HepG2 (cell line): ENCODE results near the gene ARHGEF37. TPM values are rescaled to one million over a fixed set of nuclear protein-coding genes. Genes with fewer than 3 reads are reported as not detected.

ENCODE experiments used
- FOXK2 ChIP-seq: fragments of 450-650 bp; IDR thresholded peaks from 2 replicates; pipeline ENCODE4 v1.6.1; 2016
- GTF2F1 ChIP-seq: fragments of 150-350 bp; IDR thresholded peaks from 2 replicates; pipeline ENCODE4 v1.6.1; 2014; ENCODE audit warnings: low read length
- MAZ ChIP-seq, 2 experiments: sonication (generic) in 1 of 2; formaldehyde crosslinking in 1 of 2; IDR thresholded peaks; 2 replicates each; pipeline versions ENCODE4 v1.5.0 to v1.6.1; 2012 to 2020; ENCODE audit warnings: low read depth in 2 of 2, mild to moderate bottlenecking in 2 of 2, borderline replicate concordance in 1 of 2, improper control_type of control experiment in 1 of 2, low read length in 1 of 2, missing genetic modification reagents in 1 of 2, moderate library complexity in 1 of 2
- MED1 ChIP-seq: sonication (generic); formaldehyde crosslinking; IDR thresholded peaks from 2 replicates; pipeline ENCODE4 v1.4.0; 2020; ENCODE audit warnings: missing genetic modification reagents
- MLLT10 ChIP-seq: sonication (generic); formaldehyde crosslinking; IDR thresholded peaks from 2 replicates; pipeline ENCODE4 v1.4.0; 2020; ENCODE audit warnings: missing genetic modification reagents
- MYC ChIP-seq: sonication (generic); formaldehyde crosslinking; IDR thresholded peaks from 2 replicates; pipeline ENCODE4 v1.9.0; 2021; ENCODE audit warnings: missing genetic modification reagents, borderline replicate concordance
- NFAT5 ChIP-seq: sonication (generic); formaldehyde crosslinking; IDR thresholded peaks from 2 replicates; pipeline ENCODE4 v1.4.0; 2020; ENCODE audit warnings: missing genetic modification reagents
- RARG ChIP-seq: sonication (generic); formaldehyde crosslinking; IDR thresholded peaks from 2 replicates; pipeline ENCODE4 v1.4.0; 2020; ENCODE audit warnings: low read depth, mild to moderate bottlenecking, missing genetic modification reagents
- SAP130 ChIP-seq: IDR thresholded peaks from 2 replicates; pipeline ENCODE4 v1.6.1; 2016; ENCODE audit warnings: low read depth
- SP2 ChIP-seq: sonication (generic); formaldehyde crosslinking; IDR thresholded peaks from 2 replicates; pipeline ENCODE4 v1.5.1; 2020; ENCODE audit warnings: mild to moderate bottlenecking, missing genetic modification reagents
- SP4 ChIP-seq: sonication (generic); formaldehyde crosslinking; IDR thresholded peaks from 2 replicates; pipeline ENCODE4 v1.8.1; 2023; ENCODE audit warnings: mild to moderate bottlenecking, missing genetic modification reagents
- ZBTB40 ChIP-seq, 2 experiments: fragments of 450-650 bp in 1 of 2; sonication (generic) in 1 of 2; formaldehyde crosslinking in 1 of 2; IDR thresholded peaks; 2 replicates each; pipeline versions ENCODE4 v1.6.1 to v1.8.0; 2016 to 2022; ENCODE audit warnings: antibody characterized with exemption in 1 of 2, mild to moderate bottlenecking in 1 of 2, missing genetic modification reagents in 1 of 2
- ZMAT3 ChIP-seq: sonication (generic); formaldehyde crosslinking; conservative IDR thresholded peaks from 2 replicates; pipeline ENCODE4 v1.7.0; 2021; ENCODE audit warnings: missing genetic modification reagents
- ZNF354B ChIP-seq: sonication (generic); formaldehyde crosslinking; IDR thresholded peaks from 2 replicates; pipeline ENCODE4 v1.8.0; 2022; ENCODE audit warnings: mild to moderate bottlenecking, missing genetic modification reagents
- ZNF619 ChIP-seq: sonication (generic); formaldehyde crosslinking; IDR thresholded peaks from 2 replicates; pipeline ENCODE4 v1.4.0; 2020; ENCODE audit warnings: mild to moderate bottlenecking, missing genetic modification reagents
- ZNF691 ChIP-seq: sonication (generic); formaldehyde crosslinking; IDR thresholded peaks from 2 replicates; pipeline ENCODE4 v1.4.0; 2020; ENCODE audit warnings: missing genetic modification reagents, low read depth, mild to moderate bottlenecking, borderline replicate concordance
- polyA plus RNA-seq, 8 experiments: library from polyadenylated mRNA; depleted of rRNA in 3 of 8; stranded (reverse) in 7 of 8; unstranded in 1 of 8; fragments of >200 nt; fragmentation: Illumina TruSeq in 4 of 8; extraction: Trizol in 4 of 8; gene quantifications; 2 replicates each; pipeline versions ENCODE4 v1.2.1 to v1.2.3, GENCODE V29; 2011 to 2016; ENCODE audit warnings: low read depth in 4 of 8, missing spikeins in 1 of 8, mixed read lengths in 1 of 8; ENCODE audit not compliant: insufficient read depth in 1 of 8
- total RNA-seq, 5 experiments: library from RNA; depleted of rRNA; stranded (reverse); fragments of >200 nt; fragmentation: Illumina TruSeq; extraction: Trizol; gene quantifications; 2 replicates each; pipeline ENCODE4 v1.2.3, GENCODE V29; 2016; ENCODE audit warnings: low read depth in 1 of 5

ARHGEF37 gene
- total and polyA plus RNA-seq, 2 of the 13 experiments (the other 11 are each of a cell fraction or from before 2014, with no cell fraction given) = 0.18 to 0.27 TPM

GRCh38 chr5:149641600-149641999, 60.3 kb downstream of the ARHGEF37 start (continued):
- TF ChIP-seq NFAT5 (no peak), FOXK2 (no peak), RARG (CRISPR knock-in tag) (no peak), SAP130 (CRISPR knock-in tag) (no peak), MYC (CRISPR knock-in tag) (no peak), SP2 (CRISPR knock-in tag) (no peak), ZMAT3 (CRISPR knock-in tag) (no peak), ZBTB40 (IDR thresholded peaks at IDR 0.05) (no peak), ZBTB40 (CRISPR knock-in tag; IDR thresholded peaks at IDR 0.05) (no peak), MLLT10 (CRISPR knock-in tag) (no peak), ZNF354B (CRISPR knock-in tag) (no peak), ZNF691 (no peak), SP4 (CRISPR knock-in tag) (no peak), ZNF619 (no peak), GTF2F1 (no peak), MED1 (CRISPR knock-in tag) (0 out of 2 replicates have a peak, but pooled peaks have one; percentile 3), MAZ (IDR thresholded peaks at IDR 0.05; ENCODE audit: borderline replicate concordance, low read depth, low read length) (no peak), MAZ (CRISPR knock-in tag; IDR thresholded peaks at IDR 0.05; ENCODE audit: low read depth) (no peak)
